ENCODE results near the gene IQCF6.

DNA sequence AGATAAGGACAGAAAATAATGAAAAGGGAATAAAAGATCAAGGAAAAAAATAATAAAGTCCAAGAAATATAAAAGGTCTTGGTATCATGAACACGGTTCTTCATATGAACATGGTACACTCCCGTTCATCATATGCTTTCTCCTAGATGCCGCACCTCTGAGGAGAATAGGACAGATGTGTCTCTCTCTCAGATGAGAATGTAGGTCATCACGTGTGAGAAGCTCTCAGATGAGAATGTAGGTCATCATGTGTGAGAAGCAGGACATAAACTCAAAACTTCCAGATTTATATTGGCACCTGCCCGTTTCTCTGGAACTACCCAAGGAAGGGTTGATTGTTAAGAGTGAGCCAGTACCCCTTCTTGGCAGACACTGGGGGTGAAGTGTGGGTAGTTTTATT lies 29.9 kb upstream of the IQCF6 start:
- TF ChIP-seq EZH2phosphoT487 (IDR thresholded peaks at IDR 0.05; ENCODE audit: borderline replicate concordance, low read depth, low read length) = no peak
- TF ChIP-seq, protein P1, sequence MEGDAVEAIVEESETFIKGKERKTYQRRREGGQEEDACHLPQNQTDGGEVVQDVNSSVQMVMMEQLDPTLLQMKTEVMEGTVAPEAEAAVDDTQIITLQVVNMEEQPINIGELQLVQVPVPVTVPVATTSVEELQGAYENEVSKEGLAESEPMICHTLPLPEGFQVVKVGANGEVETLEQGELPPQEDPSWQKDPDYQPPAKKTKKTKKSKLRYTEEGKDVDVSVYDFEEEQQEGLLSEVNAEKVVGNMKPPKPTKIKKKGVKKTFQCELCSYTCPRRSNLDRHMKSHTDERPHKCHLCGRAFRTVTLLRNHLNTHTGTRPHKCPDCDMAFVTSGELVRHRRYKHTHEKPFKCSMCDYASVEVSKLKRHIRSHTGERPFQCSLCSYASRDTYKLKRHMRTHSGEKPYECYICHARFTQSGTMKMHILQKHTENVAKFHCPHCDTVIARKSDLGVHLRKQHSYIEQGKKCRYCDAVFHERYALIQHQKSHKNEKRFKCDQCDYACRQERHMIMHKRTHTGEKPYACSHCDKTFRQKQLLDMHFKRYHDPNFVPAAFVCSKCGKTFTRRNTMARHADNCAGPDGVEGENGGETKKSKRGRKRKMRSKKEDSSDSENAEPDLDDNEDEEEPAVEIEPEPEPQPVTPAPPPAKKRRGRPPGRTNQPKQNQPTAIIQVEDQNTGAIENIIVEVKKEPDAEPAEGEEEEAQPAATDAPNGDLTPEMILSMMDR (conservative IDR thresholded peaks at IDR 0.05; ENCODE audit: low read length) = no peak
